Brain microvascular endothelial cell (primary cell): ENCODE results near the gene ZNF587.
"Not testable (repeated sequence)": the region's sequence is repeated elsewhere in the genome, so short reads cannot be mapped to it uniquely, and the experiment has no call there.

Experiments used
- DNase-seq: peaks from one replicate; pipeline ENCODE4 v3.0.0-alpha.2; 2020
- H3K27ac ChIP-seq: fragments of 250-450 bp; sonication (Bioruptor Pico); 2 replicates; pipeline ENCODE4 v1.5.1; 2020; ENCODE audit warnings: mild to moderate bottlenecking, moderate library complexity
- H3K27me3 ChIP-seq: fragments of 250-450 bp; sonication (Bioruptor Pico); replicated peaks from 2 replicates; pipeline ENCODE4 v1.5.1; 2020; ENCODE audit warnings: mild to moderate bottlenecking
- H3K36me3 ChIP-seq: fragments of 250-450 bp; sonication (Bioruptor Pico); replicated peaks from 2 replicates; pipeline ENCODE4 v1.5.1; 2020; ENCODE audit warnings: mild to moderate bottlenecking
- H3K4me3 ChIP-seq: 2 replicates; pipeline ENCODE4 v1.5.1; 2011; ENCODE audit warnings: low read depth, mild to moderate bottlenecking, control low read depth, low read length, moderate library complexity
- CTCF ChIP-seq: IDR thresholded peaks from 2 replicates; pipeline ENCODE4 v1.5.1; 2011; ENCODE audit warnings: low read depth, mild to moderate bottlenecking, moderate library complexity, low read length, control low read depth, inconsistent platforms; ENCODE audit errors: missing control alignments
- in situ Hi-C: cut with HindIII; loops from 2 replicates; pipeline ENCODE4 v1.10.0; 2017; ENCODE audit warnings: low sequenced_read_pairs, low pct_ligation_motif_present

ZNF587 gene

GRCh38 chr19:57825511-57825910, 24.1 kb upstream of the ZNF587 start:
- H3K27ac ChIP-seq, result no peak overlapping the region
- no peaks in the 10 kb centered on the region for H3K27me3 ChIP-seq
- in situ Hi-C loops, result no loop called here
- DNase-seq, result no peak
- no peak overlapping the region for H3K4me3 ChIP-seq
- peaks cover 2% of the 10 kb centered on the region for H3K36me3 ChIP-seq
- no peak for TF ChIP-seq CTCF

DNA sequence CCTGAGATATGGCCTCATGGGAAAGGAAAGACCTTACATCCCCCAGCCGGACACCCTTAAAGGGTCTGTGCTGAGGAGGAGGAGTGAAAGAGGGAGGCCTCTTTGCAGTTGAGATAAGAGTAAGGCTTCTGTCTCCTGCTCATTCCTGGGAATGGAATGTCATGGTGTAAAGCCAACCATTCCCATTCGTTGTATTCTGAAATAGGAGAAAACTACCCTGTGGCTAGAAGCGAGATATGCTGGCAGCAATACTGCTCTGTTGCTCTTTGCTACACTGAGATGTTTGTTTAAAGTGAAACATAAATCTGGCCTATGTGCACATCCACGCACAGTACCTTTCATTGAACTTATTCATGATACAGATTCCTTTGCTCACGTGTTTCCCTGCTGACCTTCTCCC, 20.3 kb upstream of the ZNF587 start:
- H3K27ac ChIP-seq, result no peak overlapping the region
- no peak overlapping the region for H3K4me3 ChIP-seq
- no peak for TF ChIP-seq CTCF

GRCh38 chr19:57830071-57830602, 19.5 kb upstream of the ZNF587 start, which contains the start of gene ZNF587B:
ZNF587B (plus strand) TSS chr19:57830299; CDS start chr19:57830529, 230 bp downstream.
- Histone ChIP-seq H3K36me3 (no peaks in the 10 kb centered on the region), H3K27ac (peak within 1 kb of the TSS; percentile 49), H3K27me3 (no peaks in the 10 kb centered on the region), H3K4me3 (peak within 1 kb of the TSS; percentile 68)
- in situ Hi-C loops, result no loop called here
- peak; percentile 54 for TF ChIP-seq CTCF
- peak; percentile 78 for DNase-seq

More for the DNA sequence above, 20.3 kb upstream of the ZNF587 start:
- in situ Hi-C loops, result no loop called here
- peak; percentile 5 for DNase-seq
- Histone ChIP-seq H3K36me3 (no peaks in the 10 kb centered on the region), H3K27me3 (no peaks in the 10 kb centered on the region)

GRCh38 chr19:57836991-57837390, 12.7 kb upstream of the ZNF587 start:
- H3K27ac ChIP-seq, H3K27me3 ChIP-seq, DNase-seq, H3K4me3 ChIP-seq, in situ Hi-C loops: not testable (repeated sequence)
- peaks cover 14% of the 10 kb centered on the region for H3K36me3 ChIP-seq

DNA sequence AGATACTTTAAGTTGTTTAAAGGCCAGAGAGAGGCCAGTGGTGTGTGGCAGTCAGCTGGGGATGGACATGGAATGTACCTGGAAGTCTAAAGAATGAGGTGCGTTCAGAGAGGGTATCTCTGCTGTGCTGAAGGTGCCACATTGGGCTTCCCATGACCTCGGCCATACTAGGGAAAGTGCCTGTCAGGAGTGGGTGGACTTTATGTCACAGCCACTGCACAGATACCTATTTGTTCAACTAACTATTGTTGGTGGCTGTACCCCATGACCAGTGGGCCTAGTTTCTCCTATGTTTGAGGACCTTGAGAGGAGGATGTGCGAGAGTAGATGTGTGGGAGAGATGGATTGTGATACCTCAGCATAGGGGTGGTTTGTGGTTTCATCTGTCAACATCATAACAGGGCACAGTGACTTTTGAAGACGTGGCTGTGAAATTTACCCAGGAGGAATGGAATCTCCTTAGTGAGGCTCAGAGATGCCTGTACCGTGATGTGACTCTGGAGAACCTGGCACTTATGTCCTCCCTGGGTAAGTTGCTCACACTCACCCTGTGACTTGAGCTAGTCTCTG, 11.0 kb upstream of the ZNF587 start:
- H3K4me3 ChIP-seq, DNase-seq, H3K27ac ChIP-seq, H3K27me3 ChIP-seq, in situ Hi-C loops: not testable (repeated sequence)
- H3K36me3 ChIP-seq, result peaks cover 17% of the 10 kb centered on the region

DNA sequence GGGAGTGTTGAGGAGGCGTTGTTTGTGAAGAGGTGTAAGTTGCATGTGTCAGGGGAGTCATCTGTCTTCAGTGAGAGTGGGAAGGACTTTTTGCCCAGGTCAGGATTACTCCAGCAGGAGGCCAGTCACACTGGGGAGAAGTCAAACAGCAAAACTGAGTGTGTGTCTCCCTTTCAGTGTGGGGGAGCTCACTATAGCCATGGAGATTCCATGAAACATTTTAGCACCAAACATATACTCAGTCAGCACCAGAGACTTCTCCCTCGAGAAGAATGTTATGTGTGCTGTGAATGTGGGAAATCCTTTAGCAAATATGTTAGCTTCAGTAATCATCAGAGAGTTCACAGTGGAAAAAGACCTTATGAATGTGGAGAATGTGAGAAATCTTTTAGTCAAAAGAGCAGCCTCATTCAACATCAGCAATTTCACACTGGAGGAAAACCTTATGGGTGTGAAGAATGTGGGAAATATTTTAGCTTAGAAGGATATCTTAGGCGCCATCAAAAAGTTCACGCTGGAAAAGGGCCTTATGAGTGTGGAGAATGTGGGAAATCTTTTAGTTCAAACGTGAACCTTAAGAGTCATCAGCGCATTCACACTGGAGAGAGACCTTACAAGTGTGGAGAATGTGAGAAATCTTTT, 8.4 kb upstream of the ZNF587 start:
- no peak for DNase-seq
- H3K27ac ChIP-seq, result no peak overlapping the region
- no peak overlapping the region for H3K4me3 ChIP-seq
- no peaks in the 10 kb centered on the region for H3K27me3 ChIP-seq
- TF ChIP-seq CTCF, result no peak
- H3K36me3 ChIP-seq, result peaks cover 17% of the 10 kb centered on the region
- in situ Hi-C loops, result no loop called here

DNA sequence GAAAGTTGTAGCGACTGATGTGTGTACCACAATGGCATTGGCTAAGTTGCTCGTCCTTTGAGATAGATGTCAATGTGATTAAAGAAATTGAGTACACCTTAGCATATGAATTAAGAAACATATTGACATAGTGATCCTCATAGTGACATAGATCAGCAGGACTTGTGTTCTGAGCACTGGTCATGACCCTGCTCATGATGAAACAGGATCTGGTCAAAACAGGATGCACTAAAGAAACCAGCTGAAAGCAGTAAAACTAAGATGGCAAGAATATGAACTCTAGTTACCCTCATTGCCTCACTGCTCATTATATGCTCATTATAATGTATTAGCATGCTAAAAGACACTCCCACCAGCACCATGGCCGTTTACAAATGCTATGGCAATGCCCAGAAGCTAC, 2.5 kb upstream of the ZNF587 start:
- H3K36me3 ChIP-seq, H3K27ac ChIP-seq, DNase-seq, H3K4me3 ChIP-seq, in situ Hi-C loops, H3K27me3 ChIP-seq: not testable (repeated sequence)

DNA sequence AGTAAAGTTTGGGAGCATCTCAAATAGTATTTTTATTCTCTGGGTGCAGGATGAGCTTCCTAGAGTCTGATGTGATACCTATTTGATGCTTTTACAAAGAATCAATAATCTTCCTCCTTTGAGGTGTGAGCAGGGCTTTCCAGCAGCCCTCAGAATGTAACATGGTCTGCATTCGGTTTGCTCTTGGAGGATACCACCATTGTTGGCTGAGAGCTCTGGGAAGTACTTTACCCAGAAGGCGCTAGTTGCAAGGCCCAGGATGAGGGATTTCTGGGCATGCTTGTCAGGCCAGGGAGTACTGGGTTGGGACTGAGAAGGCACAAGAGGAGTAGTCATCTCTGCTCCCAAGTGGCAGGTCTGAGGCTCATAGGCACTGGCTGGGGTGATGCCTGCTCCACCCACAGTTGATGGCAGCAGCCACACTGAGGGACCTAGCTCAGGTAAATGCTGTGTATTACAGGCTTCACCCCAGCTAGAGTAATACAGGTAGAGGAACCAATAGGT, 445 bp upstream of the ZNF587 start:
- in situ Hi-C loops, H3K27ac ChIP-seq, DNase-seq, H3K27me3 ChIP-seq, H3K4me3 ChIP-seq: not testable (repeated sequence)
- peaks cover 12% of the 10 kb centered on the region for H3K36me3 ChIP-seq
